Activated naive CD4-positive, alpha-beta T cell (primary cell): Measurements from ENCODE around the gene VMP1.
"Not testable (repeated sequence)": the region's sequence is repeated elsewhere in the genome, so short reads cannot be mapped to it uniquely, and the experiment has no call there.

ENCODE experiments used
- DNase-seq, 4 experiments: peaks; one replicate each; lab custom pipeline; 2025; lab: John Stamatoyannopoulos, UW

VMP1 gene

DNA sequence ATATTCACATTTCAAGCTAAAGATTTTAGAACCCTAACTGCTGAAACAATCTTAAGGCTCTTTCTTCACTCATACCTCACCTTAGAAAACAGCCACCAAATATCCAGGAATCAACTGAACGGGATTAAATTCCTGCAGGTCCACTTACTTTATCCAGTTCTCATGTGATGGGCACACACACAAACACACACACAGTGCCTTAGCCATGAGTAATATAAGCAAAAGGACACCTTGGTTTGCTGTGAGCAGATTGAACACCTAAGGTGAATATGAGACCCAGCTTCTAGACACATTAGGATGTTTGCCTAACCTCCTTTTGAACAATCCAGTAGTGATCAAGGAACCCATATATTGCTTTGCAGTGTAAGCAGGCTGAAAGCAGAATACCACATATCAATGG is 103.8 kb downstream of the VMP1 start:
- no peak for DNase-seq

DNA sequence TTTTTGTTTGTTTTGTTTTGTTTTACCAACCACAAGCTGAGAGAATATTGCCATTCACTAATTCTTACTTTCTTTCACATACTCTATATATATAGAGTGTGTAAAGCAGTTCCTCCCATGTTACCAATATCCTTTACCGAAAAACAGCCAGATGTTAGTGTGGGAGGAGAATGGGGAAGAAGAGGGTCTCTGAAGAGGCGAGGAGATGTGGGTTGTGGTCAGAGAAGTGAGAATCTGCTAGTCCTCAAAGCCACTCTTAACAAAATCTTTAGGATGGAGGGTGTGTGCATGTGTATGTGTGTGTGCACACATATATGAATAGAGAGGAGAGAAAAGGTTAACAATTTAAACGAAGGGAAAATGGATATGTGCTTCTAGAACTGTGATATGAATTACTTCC is 104.7 kb downstream of the VMP1 start:
- DNase-seq, result no peak

DNA sequence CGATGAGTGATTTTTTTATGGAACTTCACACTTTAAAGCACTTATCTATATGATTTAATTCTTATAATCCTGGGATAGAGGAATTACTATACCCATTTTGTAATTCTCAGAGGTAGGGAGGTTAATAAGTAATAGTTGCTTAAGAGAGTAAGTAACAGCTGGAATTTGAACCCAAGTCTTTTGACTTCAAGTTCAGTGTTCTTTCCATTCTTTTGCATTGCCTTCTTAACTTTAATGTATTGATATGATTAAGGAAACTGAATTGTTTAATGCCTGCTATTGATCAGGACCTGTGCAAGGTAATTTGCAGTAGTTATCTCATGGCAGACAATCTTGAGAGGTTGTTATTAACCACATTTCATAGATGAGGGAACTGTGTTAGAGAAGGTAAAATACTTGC is 106.8 kb downstream of the VMP1 start:
- no peak for DNase-seq

- no peak for DNase-seq
Measured at GRCh38 chr17:59814685-59815084, 107.2 kb downstream of the VMP1 start.

DNA sequence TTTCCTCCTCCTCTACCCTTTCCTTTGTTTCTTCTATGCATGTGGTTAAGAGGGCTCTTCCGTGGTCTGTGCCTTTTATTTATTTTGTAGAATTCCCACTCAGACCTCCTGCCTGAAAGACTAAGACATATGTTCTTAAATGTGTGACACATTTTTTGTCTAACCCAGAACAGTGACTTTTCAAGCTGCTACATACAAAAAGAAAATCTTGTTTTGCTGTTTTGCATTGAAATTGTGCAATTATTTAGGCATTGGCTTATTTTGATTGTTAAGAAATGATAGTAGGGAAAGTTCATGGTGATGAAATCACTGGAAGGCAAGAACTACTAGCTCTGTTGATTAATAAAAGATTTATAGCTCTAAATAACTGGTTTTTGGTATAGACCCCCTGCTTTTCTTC is 108.5 kb downstream of the VMP1 start:
- no peak for DNase-seq

- DNase-seq, result no peak
Measured at GRCh38 chr17:59825533-59826322, 118.3 kb downstream of the VMP1 start.

DNA sequence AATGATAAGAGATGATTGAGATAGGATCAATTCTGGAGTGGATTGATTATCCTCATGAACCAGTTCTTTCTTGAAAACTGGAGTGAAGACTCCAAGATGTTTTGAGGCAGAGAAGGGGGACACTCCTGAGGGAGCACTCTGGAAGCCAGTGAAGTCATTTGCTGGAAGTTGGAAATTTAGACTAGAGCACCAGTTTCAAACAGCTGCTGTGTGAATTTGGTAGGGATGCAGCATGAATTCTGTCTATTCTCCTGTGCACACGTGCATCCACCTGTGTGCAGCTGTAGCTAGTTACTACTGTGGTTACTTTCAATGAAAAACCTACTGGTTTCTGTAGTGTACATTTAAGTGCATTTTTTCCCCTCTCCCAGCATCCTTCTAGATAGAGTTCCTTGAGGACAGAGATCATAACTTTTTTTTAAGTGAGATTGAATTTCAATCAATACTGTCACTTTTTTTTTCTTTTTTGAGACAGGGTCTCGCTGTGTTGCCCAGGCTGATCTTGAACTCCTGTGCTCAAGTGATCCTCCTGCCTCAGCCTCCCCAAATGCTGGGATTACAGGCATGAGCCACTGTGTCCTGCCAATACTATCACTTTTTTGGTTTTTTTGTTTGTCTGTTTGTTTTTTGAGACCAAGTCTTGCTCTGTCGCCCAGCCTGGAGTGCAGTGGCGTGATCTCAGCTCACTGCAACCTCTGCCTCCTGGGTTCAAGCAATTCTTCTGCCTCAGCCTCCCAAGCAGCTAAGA is 119.4 kb downstream of the VMP1 start:
- no peak for DNase-seq

- DNase-seq, result no peak
Measured at GRCh38 chr17:59827721-59828477, 120.4 kb downstream of the VMP1 start.

DNA sequence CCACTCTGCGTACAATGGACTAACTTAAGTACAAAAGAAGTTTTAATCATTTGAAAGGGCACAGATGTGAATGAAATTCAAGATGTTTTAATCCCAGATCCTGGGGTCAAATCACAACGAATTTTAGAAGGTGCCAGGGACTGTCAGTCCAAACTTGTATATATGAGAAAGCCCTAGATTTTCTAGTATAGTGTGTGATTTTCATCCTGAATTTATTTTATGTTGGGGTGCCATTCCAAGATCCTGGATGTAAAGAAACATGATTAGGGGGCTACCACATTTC is 121.0 kb downstream of the VMP1 start:
- DNase-seq, result no peak

DNA sequence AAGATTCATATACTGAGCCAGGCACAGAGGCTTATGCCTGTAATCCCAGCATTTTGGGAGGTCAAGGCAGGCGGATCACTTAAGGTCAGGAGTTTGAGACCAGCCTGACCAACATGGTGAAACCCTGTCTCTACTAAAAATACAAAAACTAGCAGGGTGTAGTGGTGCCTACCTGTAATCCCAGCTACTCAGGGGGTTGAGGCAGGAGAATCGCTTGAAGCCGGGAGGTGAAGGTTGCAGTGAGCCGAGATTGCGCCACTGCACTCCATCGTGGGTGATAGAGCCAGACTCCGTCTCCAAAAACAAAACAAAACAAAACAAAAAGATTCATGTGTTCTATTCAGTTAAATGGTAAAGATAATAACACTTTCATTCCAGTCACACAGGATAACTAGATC is 121.4 kb downstream of the VMP1 start:
- not testable (repeated sequence) for DNase-seq

- no peak for DNase-seq
Measured at GRCh38 chr17:59829217-59830006, 122.0 kb downstream of the VMP1 start.

- DNase-seq, result no peak
Measured at GRCh38 chr17:59830007-59830630, 122.7 kb downstream of the VMP1 start.

GRCh38 chr17:59830846-59831486 is 123.5 kb downstream of the VMP1 start:
- no peak for DNase-seq

DNA sequence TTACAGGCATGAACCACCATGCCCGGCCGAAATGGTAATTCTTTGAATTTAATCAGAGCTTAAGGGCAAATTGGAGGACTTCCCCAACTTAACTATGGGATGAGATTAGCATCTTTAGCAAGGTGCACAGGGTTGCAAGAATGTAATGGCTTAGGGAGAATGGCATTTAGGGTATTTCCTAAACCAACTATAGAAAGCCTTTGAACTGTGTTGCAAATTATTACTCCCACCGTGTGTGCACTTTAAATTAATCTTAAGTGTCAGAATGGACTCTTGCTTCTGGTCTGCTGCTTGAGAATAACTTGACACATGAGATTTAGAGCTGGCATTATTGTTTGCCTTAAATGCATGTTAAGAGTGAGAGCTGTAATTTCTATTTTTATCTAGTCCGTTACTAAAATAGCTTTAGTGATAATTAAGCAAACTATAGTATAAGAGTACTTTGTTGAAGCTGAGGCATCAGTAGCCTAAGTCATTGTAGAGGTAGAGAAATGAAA is 125.5 kb downstream of the VMP1 start:
- no peak for DNase-seq

DNA sequence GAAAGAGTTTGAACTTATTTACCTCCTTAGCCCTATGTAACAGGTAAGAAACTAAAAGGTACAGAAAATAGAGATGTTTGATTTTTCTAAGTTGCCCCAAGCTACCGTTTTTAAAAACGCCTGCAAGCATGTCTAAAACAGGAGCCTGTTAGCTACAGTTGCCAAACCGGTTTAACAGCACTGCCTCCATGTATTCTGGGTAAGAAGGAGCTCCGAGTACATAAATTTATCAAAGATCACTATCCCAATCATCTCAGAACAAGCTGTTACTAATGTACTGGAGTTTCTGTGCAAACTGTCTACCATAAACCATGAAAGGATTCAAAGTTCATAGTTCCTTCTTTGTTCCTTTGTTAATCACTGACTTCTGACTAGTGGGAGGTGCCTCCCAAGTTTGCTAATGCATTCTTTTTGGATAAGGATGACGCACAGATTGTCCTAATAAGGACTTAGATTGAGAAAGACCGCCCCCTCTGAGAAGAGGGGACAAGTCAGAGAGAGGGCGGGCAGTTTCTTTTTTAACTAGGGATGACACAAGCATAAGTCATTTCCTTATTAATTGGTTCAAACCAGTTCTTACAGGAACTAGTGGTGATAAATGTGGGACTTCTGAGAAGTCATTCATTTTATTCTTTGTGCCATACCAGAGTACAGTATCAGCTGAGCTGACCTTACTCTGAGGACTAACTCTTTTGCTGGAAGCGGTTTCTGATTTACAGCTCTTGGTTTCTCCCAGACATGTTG is 130.0 kb downstream of the VMP1 start:
- peak in 1 of 4 experiments; percentile 7 for DNase-seq

DNA sequence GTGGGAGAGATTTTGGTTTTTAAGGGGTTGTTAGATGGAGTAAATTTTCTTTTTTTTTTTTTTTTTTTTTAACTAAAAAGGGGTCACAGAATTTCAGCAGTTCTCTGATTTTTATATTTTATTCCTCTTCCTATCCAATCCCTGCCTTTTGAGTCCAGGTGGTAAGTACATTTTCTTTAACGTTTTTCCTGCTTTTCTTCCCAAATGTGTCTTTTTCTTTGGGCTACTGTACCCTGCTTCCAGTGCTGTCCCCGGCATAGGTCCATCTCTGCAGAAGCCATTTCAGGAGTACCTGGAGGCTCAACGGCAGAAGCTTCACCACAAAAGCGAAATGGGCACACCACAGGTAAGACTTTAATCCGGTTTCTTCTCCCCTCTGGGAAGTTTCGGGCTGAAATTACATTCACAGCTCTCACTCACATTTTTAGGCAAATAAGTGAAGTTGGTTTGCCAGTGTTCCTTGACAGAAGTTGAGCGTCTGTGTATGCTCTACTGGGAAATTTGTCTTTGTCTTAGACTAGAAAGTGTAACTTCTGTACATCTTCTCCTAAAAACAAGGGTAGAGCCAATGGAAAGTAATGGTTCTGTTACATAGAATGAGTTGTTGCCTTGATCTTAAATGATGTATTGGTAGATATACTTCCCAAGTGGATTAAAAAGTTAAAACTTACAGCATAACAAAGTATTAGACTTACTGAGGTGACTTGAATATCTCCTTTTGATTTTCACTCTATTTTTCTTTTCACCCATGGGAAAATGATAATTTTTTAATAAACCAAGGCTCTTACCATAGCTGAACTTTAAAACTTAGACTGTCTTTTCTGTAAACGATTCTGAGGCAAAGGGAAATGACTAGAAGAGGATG is 130.8 kb downstream of the VMP1 start:
- no peak for DNase-seq

- DNase-seq, result no peak
Measured at GRCh38 chr17:59839651-59840328, 132.3 kb downstream of the VMP1 start.

- no peak for DNase-seq
Measured at GRCh38 chr17:59840329-59841090, 133.1 kb downstream of the VMP1 start.
